Progenitor cell of endocrine pancreas (in vitro differentiated cells): Measurements from ENCODE around the gene COLEC12. TPM values are rescaled to one million over a fixed set of nuclear protein-coding genes. Genes with fewer than 3 reads are reported as not detected.

ENCODE experiments used
- DNase-seq: peaks from one replicate; pipeline ENCODE4 v3.0.0; 2021; ENCODE audit warnings: low spot score; ENCODE audit not compliant: unreplicated experiment
- H3K27ac Mint-ChIP-seq: 2 replicates; pipeline ENCODE4 v1.8.0; 2021; ENCODE audit warnings: mild to moderate bottlenecking, moderate library complexity, mixed read lengths
- H3K27me3 Mint-ChIP-seq: 2 replicates; pipeline ENCODE4 v1.8.0; 2021; ENCODE audit warnings: mixed read lengths
- H3K36me3 Mint-ChIP-seq: 2 replicates; pipeline ENCODE4 v1.8.0; 2022; ENCODE audit warnings: mixed read lengths; ENCODE audit not compliant: insufficient read depth
- H3K4me1 Mint-ChIP-seq: 2 replicates; pipeline ENCODE4 v1.8.0; 2021; ENCODE audit warnings: low read depth, mixed read lengths
- H3K4me3 Mint-ChIP-seq: 2 replicates; pipeline ENCODE4 v1.8.0; 2021; ENCODE audit warnings: low read depth, mild to moderate bottlenecking, moderate library complexity, mixed read lengths
- H3K9me3 Mint-ChIP-seq: 2 replicates; pipeline ENCODE4 v1.8.0; 2021; ENCODE audit warnings: low read depth, mixed read lengths
- total RNA-seq: library from RNA; stranded (reverse); gene quantifications from 2 replicates; pipeline ENCODE4 v1.2.1, GENCODE V29; 2021
- TF ChIP-seq, protein P1 (sequence below): fragments of 200-600 bp; sonication (generic); IDR thresholded peaks from one replicate; pipeline ENCODE4 v1.5.0; 2021; ENCODE audit warnings: antibody characterized with exemption, mild to moderate bottlenecking; ENCODE audit not compliant: unreplicated experiment

Gene COLEC12
- total RNA-seq, 1 donor from 2014 or later = 0.55 TPM

DNA sequence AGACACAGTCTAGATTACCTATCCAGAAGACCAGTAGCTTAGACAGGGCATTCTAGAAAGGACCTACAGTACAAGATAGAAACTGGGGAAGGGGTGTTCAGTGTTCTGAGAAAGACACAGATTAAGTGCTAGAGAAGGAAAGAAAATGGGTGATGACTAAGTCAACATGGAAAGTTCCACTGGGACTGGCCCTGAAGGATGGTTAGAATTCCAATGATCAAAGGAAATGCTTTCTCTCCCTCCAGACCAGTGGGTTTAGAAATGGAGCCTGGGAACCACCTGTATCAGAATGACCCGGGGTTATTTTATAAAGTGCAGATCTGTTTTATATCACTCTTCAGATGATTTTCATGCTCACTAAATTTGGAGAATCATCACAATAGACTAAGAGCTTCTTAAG lies 5.8 kb upstream of the COLEC12 start:
- peaks cover 1% of the 10 kb centered on the region for H3K4me1 Mint-ChIP-seq
- TF ChIP-seq, protein P1, sequence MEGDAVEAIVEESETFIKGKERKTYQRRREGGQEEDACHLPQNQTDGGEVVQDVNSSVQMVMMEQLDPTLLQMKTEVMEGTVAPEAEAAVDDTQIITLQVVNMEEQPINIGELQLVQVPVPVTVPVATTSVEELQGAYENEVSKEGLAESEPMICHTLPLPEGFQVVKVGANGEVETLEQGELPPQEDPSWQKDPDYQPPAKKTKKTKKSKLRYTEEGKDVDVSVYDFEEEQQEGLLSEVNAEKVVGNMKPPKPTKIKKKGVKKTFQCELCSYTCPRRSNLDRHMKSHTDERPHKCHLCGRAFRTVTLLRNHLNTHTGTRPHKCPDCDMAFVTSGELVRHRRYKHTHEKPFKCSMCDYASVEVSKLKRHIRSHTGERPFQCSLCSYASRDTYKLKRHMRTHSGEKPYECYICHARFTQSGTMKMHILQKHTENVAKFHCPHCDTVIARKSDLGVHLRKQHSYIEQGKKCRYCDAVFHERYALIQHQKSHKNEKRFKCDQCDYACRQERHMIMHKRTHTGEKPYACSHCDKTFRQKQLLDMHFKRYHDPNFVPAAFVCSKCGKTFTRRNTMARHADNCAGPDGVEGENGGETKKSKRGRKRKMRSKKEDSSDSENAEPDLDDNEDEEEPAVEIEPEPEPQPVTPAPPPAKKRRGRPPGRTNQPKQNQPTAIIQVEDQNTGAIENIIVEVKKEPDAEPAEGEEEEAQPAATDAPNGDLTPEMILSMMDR = no peak
- H3K9me3 Mint-ChIP-seq = no peaks in the 10 kb centered on the region
- no peak overlapping the region for H3K4me3 Mint-ChIP-seq
- no peaks in the 10 kb centered on the region for H3K36me3 Mint-ChIP-seq
- no peak for DNase-seq
- peaks cover 46% of the 10 kb centered on the region for H3K27me3 Mint-ChIP-seq
- H3K27ac Mint-ChIP-seq = no peak overlapping the region

DNA sequence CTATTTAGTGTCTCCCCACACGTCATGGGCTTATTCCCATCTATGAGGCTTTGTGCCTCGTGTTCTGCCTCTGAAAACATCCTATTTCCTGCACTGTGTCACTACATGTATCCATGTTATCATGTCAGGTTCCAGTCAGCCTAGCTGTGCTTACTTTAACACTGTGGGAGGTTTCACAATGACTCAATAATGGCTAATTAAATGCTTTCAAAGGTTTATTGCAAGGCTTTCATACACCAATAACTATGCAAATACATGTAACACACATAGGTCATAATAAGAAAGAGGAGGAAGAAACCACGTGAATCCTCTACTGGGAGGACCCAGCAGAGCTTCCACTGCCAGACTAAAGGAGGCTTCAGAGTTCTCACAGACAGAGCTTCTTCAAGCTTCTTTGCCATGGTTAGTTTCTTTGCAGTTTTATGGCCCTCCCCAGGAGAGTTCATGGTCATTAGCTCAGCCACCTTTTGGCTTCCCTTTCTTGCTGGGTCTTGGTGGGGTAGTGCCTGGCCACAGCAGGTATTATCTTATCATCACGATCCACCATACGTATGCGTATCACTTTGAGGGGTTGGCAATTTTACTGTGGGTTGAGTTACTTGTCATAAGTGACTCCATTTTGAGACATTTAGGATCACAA lies 5.1 kb upstream of the COLEC12 start:
- no peaks in the 10 kb centered on the region for H3K9me3 Mint-ChIP-seq
- no peaks in the 10 kb centered on the region for H3K36me3 Mint-ChIP-seq
- no peak overlapping the region for H3K4me3 Mint-ChIP-seq
- H3K27ac Mint-ChIP-seq = no peak overlapping the region
- H3K27me3 Mint-ChIP-seq = peaks cover 52% of the 10 kb centered on the region
- H3K4me1 Mint-ChIP-seq = peaks cover 4% of the 10 kb centered on the region
- TF ChIP-seq, protein P1 = no peak
- DNase-seq = no peak

DNA sequence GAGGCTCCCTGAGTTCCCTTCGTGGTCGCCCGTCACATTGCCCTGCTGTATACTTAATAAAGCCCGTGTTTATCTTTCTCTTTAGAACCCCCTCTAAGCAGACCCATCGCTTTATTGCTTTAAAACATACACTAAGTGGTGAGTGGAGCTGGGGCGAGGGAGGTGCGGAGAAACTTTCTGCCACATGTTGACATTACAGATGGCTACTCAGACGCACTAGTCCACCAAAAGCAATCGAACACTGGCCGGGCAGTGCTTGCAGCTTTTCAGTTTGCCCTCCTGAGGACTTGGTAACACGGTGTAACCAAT lies 859 bp upstream of the COLEC12 start:
- Mint-ChIP-seq H3K4me1 (peaks cover 13% of the 10 kb centered on the region), H3K4me3 (peak overlapping the region; percentile 77), H3K9me3 (no peaks in the 10 kb centered on the region), H3K27ac (no peak overlapping the region), H3K36me3 (no peaks in the 10 kb centered on the region), H3K27me3 (peaks cover 82% of the 10 kb centered on the region)
- TF ChIP-seq, protein P1 = no peak
- no peak for DNase-seq

DNA sequence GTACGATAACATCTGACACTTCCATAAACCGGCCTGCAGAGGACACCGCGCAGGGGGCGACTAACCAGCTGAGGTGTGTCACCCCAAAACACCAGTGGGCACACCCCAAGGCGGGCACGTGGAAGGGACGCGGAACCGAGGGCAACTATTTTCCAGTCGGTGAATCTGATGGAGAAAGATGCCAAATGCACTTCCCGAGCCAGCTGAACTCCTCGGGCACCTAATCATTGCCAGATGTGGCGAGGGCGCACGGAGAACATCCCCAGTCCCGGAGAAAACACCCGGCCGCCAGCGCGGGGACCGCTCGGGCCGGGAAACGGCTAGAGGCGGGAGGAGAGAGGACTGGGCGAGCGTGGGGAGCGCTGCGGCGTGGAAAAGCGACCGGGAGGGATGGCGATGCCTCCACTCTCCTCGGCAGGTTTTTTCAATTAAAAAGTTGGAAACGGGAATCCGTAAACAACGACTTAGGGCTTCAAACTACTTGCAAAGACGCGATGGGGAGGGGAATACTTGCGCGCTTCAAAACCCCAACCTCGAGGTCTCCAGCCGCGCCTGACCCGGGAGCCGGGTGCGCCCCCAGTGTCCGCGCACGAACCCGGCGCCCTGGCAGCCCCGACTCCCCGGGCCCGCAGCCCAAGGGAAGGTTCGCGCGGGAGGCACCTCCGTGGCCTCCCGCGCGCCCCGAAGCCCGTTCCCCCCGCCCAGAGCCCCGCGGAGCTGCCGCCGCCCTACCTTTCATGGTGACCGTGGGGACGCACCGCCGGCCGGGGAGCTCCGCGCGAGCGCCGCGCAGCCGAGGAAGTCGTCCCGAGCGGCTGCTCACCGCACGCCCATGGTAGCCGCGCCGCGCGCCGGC lies 497 bp downstream of the COLEC12 start:
- no peaks in the 10 kb centered on the region for H3K9me3 Mint-ChIP-seq
- DNase-seq = no peak
- TF ChIP-seq, protein P1 = peak; percentile 36
- peaks cover 74% of the 10 kb centered on the region for H3K27me3 Mint-ChIP-seq
- peaks cover 13% of the 10 kb centered on the region for H3K4me1 Mint-ChIP-seq
- H3K27ac Mint-ChIP-seq = no peak overlapping the region
- no peaks in the 10 kb centered on the region for H3K36me3 Mint-ChIP-seq
- peak overlapping the region; percentile 69 for H3K4me3 Mint-ChIP-seq

DNA sequence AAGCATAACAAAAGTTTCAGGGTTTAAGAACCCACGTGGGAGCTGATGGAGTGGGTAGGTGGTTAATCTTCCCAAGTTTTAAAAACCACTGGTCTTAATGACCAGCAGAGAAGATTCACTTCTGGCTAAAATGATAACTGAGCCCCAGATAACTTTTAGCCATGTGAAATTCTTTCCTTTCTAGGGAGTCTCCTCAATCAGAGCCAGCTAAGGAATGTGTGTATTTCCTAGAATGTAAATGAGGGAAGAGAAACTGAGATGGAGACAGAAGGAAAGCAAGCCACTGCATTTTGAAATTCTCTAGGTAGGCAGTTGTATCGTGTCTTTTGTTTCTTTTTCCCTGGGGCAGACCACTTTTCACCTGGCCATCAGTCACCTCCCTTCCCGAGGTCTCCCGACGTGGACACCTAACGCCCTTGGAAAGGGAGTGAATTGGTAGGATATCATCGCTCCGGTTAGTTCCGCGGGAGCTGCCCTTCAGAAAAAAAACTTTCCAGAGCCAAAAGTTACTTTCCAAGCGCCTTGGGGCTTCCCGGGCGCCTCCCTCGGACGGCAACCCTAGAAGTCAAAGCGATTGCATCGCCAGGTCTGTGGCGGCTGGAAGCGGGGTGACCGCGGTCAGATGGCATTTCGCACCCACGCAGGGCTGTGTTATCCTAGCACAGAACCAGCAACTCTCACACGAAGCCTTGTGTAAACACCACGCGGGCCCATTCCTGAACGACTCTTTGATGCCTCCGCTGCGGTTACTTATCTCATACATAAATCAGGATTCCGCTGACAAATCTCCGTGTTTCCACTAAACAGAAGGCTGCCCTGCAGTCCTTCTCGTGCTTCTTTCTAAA lies 1.3 kb downstream of the COLEC12 start:
- DNase-seq = no peak
- TF ChIP-seq, protein P1 = no peak
- H3K27me3 Mint-ChIP-seq = peaks cover 68% of the 10 kb centered on the region
- no peak overlapping the region for H3K27ac Mint-ChIP-seq
- no peaks in the 10 kb centered on the region for H3K9me3 Mint-ChIP-seq
- H3K36me3 Mint-ChIP-seq = no peaks in the 10 kb centered on the region
- H3K4me1 Mint-ChIP-seq = peaks cover 13% of the 10 kb centered on the region
- peak overlapping the region; percentile 69 for H3K4me3 Mint-ChIP-seq
